Lung (tissue), 12 donors: Measurements from ENCODE around the gene SFMBT1. TPM values are rescaled to one million over a fixed set of nuclear protein-coding genes. Genes with fewer than 3 reads are reported as not detected.

Source experiments
- ATAC-seq: fragments of 200-7000 bp; cut with Tn5 transposase; one replicate; pipeline ENCODE4 v1.9.1; 2020; ENCODE audit warnings: moderate number of reproducible peaks; ENCODE audit not compliant: insufficient read depth, low FRiP score
- DNase-seq, 3 donors: peaks; one replicate each; pipeline ENCODE4 v3.0.0-alpha.2; 2013 to 2017
- H3K27ac ChIP-seq, 2 donors: one replicate each; pipeline ENCODE4 v1.5.1; 2013; ENCODE audit warnings: mild to moderate bottlenecking in 2 of 2, moderate library complexity in 2 of 2, control low read depth in 1 of 2, inconsistent platforms in 1 of 2, low read depth in 1 of 2, low read length in 1 of 2
- H3K27me3 ChIP-seq, 3 donors: one replicate each; pipeline ENCODE4 v1.5.1; 2013; ENCODE audit warnings: low read length in 2 of 3; ENCODE audit not compliant: control insufficient read depth in 3 of 3, insufficient read depth in 3 of 3
- H3K36me3 ChIP-seq, 4 donors: one replicate each; pipeline ENCODE4 v1.5.1; 2013; ENCODE audit warnings: low read length in 4 of 4, mild to moderate bottlenecking in 1 of 4, moderate library complexity in 1 of 4; ENCODE audit not compliant: control insufficient read depth in 4 of 4, insufficient read depth in 4 of 4
- H3K4me1 ChIP-seq, 5 donors: one replicate each; pipeline ENCODE4 v1.5.1; 2013; ENCODE audit warnings: low read length in 5 of 5, mild to moderate bottlenecking in 2 of 5, moderate library complexity in 1 of 5; ENCODE audit not compliant: control insufficient read depth in 5 of 5, insufficient read depth in 5 of 5
- H3K4me3 ChIP-seq: one replicate; pipeline ENCODE4 v1.5.1; 2013; ENCODE audit warnings: mild to moderate bottlenecking, control low read depth, moderate library complexity
- H3K9ac ChIP-seq, 2 donors: one replicate each; pipeline ENCODE4 v1.5.1; 2013; ENCODE audit warnings: low read length in 2 of 2, control low read depth in 1 of 2; ENCODE audit not compliant: insufficient read depth in 1 of 2
- H3K9me3 ChIP-seq, 4 donors: one replicate each; pipeline ENCODE4 v1.5.1; 2013; ENCODE audit warnings: low read length in 3 of 4, mild to moderate bottlenecking in 1 of 4, moderate library complexity in 1 of 4; ENCODE audit not compliant: control insufficient read depth in 4 of 4, insufficient read depth in 3 of 4
- CTCF ChIP-seq: IDR thresholded peaks from 2 replicates; pipeline ENCODE4 v1.5.1; 2012; ENCODE audit warnings: mild to moderate bottlenecking; ENCODE audit errors: control extremely low read depth, extremely low read depth
- WGBS, 2 donors: extraction: QIAGEN DNeasy Blood & Tissue Kit; methylation state at CpG; one replicate each; pipeline ENCODE4 v1.1.7; 2013; 5-methylcytosine and 5-hydroxymethylcytosine counted together
- polyA plus RNA-seq, 2 donors: library from polyadenylated mRNA; stranded (reverse); fragments of 200-250 nt; gene quantifications; one replicate each; pipeline ENCODE4 v1.2.1, GENCODE V29; 2013
- total RNA-seq, 2 donors: library from RNA; depleted of rRNA in 1 of 2; stranded (reverse); fragments of >200 nt in 1 of 2; gene quantifications; one replicate each; pipeline ENCODE4 v1.2.1, GENCODE V29; 2014 to 2021
- donor health status: control.
- donor health status: control.
- donor health status: Bipolar disorder and iron deficiency.
- donor health status: healthy.
- donor health status: DM: yes; HTN: yes; CAD: no.

Gene SFMBT1
- total and polyA plus RNA-seq, 4 donors = 3.4 to 19.2 (median 9.7) TPM

DNA sequence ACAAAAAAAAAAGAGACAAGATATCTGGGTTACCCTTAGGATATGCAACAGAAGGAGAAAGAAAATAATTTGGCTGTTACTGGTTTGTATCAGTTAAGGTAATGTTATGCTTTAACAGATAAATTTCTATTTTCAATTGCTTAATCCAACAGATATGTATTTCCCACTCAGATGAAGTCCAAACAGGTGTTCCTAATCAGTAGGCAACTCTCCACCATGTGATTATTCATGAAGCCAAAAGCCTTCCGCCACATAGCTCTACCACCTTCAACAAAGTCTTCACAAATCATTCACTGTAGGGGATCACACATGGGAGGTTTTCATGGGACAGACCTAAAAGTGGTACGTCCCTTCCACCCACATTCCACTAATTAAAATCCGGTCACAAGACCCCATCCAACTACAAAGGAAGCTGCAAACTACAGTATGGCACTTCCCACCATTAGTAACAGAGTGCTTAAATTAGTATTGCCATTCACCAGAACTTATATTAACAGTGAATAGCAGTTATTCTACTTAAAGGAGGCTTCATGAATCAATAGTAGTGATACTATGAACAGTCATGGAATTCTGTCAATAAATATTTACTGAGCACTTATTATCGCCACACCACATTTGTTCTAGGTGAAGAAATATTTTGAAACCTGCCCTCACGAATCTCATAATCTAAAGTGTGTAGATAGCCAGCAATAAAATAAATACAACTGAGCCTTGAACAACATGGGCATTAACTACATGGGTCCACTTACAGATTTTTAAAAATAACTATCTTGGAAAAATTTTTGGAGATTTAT, 66.5 kb downstream of the SFMBT1 start:
- Histone ChIP-seq H3K4me3 (no peak overlapping the region), H3K27me3 (no peaks in the 10 kb centered on the region), H3K4me1 (peaks cover 0 to 4% (median 0%) of the 10 kb centered on the region in 5 donors), H3K27ac (no peak overlapping the region), H3K36me3 (no peaks in the 10 kb centered on the region), H3K9me3 (no peaks in the 10 kb centered on the region), H3K9ac (no peak overlapping the region)
- DNase-seq (peak in 2 of 3 donors; percentile 21 to 24), ATAC-seq (no peak)
- TF ChIP-seq CTCF = no peak
- 71 to 86% methylated on average over 5 of the region's 5 CpGs for WGBS, 2 donors

DNA sequence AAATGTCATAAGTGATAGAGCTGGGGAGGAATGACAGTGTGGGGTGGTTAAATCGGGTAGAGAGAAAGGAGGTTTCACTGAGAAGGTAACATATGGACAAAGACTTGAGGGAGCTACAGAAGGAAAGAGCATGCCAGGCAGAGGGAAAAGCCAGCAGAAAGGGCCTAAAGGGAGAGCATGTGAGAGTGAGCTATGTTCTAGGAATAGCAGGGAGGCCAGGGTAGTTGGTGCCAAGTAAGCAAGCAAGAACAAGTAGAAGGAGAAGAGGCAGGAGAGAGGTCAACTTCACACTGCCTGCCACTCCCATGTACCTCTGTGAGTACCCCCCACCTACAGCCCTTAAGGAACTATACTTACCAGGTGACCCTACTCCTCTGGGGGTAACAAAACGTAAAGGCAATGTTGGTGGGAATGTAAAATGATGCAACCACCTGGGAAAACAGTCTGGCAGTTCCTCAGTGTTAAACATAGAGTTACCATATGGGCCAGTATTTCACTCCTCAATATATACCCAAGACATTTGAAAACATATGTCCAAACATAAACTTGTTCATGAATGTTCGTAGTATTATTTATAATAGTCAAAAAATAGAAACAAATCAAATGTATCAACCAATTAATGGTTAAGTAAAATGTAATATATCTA, 67.6 kb downstream of the SFMBT1 start:
- ATAC-seq = no peak
- Histone ChIP-seq H3K9ac (no peak overlapping the region), H3K4me3 (no peak overlapping the region), H3K27ac (peak overlapping the region in 1 of 2 donors; percentile 59), H3K4me1 (no peaks in the 10 kb centered on the region), H3K27me3 (no peaks in the 10 kb centered on the region), H3K9me3 (no peaks in the 10 kb centered on the region), H3K36me3 (no peaks in the 10 kb centered on the region)
- no peak for DNase-seq
- 84 to 88% methylated on average over 3 of the region's 3 CpGs for WGBS, 2 donors
- no peak for TF ChIP-seq CTCF

DNA sequence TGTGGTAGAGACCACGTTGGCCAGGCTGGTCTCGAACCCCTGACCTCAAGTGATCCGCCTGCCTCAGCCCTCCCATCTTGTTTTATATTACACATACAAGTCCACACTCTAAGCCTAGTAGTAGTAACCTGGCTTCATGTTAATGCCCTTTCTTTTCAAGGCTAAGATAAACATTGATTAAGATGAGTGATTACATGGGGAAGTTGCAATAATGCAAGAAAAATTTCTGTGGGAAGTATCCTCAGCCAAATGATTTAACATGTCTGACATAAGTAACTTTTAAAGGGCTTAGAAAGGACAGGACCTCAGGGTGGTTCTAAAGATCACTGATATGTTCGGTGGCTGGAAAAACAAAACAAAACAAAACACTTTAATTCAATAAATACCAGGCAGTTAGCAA, 72.1 kb downstream of the SFMBT1 start:
- WGBS, 2 donors = 70 to 86% methylated on average over 4 of the region's 4 CpGs
- TF ChIP-seq CTCF = no peak
- H3K4me1 ChIP-seq = peaks cover 0 to 13% (median 0%) of the 10 kb centered on the region in 5 donors
- no peak overlapping the region for H3K9ac ChIP-seq
- no peak for ATAC-seq
- peaks cover 0 to 6% (median under 1%) of the 10 kb centered on the region in 4 donors for H3K36me3 ChIP-seq
- DNase-seq = no peak
- H3K27ac ChIP-seq = no peak overlapping the region
- H3K9me3 ChIP-seq = no peaks in the 10 kb centered on the region
- H3K4me3 ChIP-seq = no peak overlapping the region
- no peaks in the 10 kb centered on the region for H3K27me3 ChIP-seq
